Measurements from ENCODE around the gene PPIG. TPM values are rescaled to one million over a fixed set of nuclear protein-coding genes. Genes with fewer than 3 reads are reported as not detected.

The PPIG gene
- total RNA-seq, 2 experiments from 2014 or later: 48.8 to 49.6 TPM

DNA sequence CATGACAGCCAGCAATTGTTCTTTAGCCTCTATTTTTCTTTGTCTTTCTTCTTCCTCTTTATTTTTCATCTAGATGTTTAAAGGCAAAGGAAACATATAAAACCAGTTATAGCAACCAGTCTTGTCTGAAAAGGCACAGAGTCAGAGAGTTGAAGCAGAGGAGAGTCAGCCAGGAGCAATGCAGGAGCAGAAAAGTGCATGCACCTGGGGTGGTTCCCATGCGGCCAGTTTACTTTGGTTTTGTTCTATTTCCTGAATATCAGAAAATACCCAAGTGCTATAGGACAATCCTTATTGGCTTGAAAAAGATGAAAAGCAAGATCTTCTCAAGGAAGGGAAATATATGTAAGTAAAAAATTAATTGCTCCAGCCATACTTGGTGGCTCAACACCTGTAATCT is 65.1 kb downstream of the PPIG start:
- no peak for DNase-seq
- Mint-ChIP-seq H3K27ac (no peak overlapping the region), H3K4me1 (no peaks in the 10 kb centered on the region), H3K27me3 (peaks cover 27% of the 10 kb centered on the region), H3K9me3 (no peaks in the 10 kb centered on the region), H3K36me3 (ENCODE audit: low read depth) (no peaks in the 10 kb centered on the region), H3K4me3 (no peak overlapping the region)
- CTCF ChIA-PET: no interaction called here
- POLR2A ChIA-PET: no interaction called here

DNA sequence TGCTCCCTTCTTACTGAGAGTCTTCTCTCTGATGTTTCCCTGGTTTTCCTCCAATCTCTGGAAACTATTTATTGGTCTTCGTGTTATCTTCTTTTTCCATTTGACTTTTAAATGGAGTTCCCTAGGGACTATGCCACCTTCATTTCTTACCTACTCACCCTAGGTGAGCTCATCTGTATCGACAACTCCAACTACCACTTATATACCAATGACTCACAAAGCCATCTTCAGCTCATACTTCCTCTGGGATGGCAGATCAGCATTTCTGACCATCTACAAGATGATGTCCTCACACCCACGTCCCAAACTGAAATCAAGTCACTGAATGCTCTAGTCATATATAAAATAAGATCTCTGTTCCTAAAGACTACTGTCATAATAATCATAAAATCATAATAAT is 69.5 kb downstream of the PPIG start:
- no peak for DNase-seq
- no peaks in the 10 kb centered on the region for H3K9me3 Mint-ChIP-seq
- ChIA-PET POLR2A (no interaction called here), CTCF (no interaction called here)
- H3K27ac Mint-ChIP-seq: no peak overlapping the region
- H3K4me3 Mint-ChIP-seq: no peak overlapping the region
- no peaks in the 10 kb centered on the region for H3K4me1 Mint-ChIP-seq
- peaks cover 24% of the 10 kb centered on the region for H3K27me3 Mint-ChIP-seq
- no peaks in the 10 kb centered on the region for H3K36me3 Mint-ChIP-seq (ENCODE audit: low read depth)

DNA sequence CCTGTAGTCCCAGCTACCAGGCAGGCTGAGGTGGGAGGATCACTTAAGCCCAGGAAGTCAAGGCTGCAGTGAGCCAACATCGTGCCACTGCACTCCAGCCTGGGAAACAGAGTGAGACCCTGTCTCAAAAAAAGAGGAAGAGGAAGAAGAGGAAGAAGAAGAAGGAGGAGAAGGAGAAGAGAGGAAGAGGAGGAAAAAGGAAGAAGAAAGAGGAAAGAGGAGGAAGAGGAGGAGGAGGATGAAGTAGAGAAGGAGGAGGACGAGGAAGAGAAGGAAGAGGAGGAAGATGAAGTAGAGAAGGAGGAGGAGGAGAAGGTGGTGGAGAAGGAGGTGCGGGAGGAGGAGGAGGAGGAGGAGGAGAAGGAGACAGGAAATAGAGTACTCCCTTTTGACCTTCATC is 72.0 kb downstream of the PPIG start:
- DNase-seq: no peak
- ChIA-PET POLR2A (no interaction called here), CTCF (no interaction called here)
- Mint-ChIP-seq H3K4me1 (peaks cover 2% of the 10 kb centered on the region), H3K4me3 (no peak overlapping the region), H3K36me3 (ENCODE audit: low read depth) (no peaks in the 10 kb centered on the region), H3K9me3 (peaks cover 2% of the 10 kb centered on the region), H3K27me3 (peaks cover 19% of the 10 kb centered on the region), H3K27ac (no peak overlapping the region)

DNA sequence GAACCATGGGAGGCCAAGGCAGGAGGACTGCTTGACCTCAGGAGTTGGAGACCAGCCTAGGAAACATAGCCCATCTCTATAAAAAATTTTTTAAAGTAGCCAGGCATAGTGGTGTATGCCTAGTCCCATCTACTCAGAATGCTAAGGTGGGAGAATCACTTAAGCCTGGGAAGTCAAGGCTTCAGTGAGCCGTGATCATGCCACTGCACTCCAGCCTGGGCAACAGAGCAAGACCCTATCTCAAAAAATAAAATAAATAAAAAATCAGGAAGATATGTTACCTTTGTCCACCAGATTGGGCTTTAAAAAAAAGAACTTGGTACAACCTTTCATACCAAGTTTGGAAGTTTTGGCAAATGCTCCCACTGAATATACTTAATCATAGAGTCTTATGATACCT is 74.7 kb downstream of the PPIG start:
- Mint-ChIP-seq H3K36me3 (ENCODE audit: low read depth) (no peaks in the 10 kb centered on the region), H3K27me3 (peaks cover 15% of the 10 kb centered on the region), H3K4me1 (peaks cover 2% of the 10 kb centered on the region), H3K9me3 (peaks cover 2% of the 10 kb centered on the region), H3K27ac (no peak overlapping the region), H3K4me3 (no peak overlapping the region)
- CTCF ChIA-PET: no interaction called here
- no peak for DNase-seq
- POLR2A ChIA-PET: no interaction called here

DNA sequence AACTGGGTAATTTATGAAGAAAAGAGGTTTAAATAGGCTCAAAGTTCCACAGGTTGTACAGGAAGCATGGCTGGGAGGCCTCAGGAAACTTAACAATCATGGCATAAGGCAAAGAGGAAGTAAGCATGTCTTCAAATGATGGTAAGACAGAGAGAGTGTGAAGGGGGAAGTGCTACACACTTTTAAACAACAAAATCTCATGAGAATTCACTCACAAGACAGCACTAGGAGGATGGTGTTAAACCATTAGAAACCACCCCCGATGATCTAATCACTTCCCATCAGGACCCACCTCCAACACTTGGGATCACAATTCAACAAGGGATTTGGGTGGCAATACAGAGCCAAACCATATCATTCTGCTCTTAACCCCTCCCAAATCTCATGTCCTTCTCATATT is 75.2 kb downstream of the PPIG start:
- peaks cover 2% of the 10 kb centered on the region for H3K4me1 Mint-ChIP-seq
- ChIA-PET POLR2A (no interaction called here), CTCF (no interaction called here)
- H3K9me3 Mint-ChIP-seq: peaks cover 2% of the 10 kb centered on the region
- H3K27ac Mint-ChIP-seq: no peak overlapping the region
- H3K36me3 Mint-ChIP-seq (ENCODE audit: low read depth): no peaks in the 10 kb centered on the region
- H3K4me3 Mint-ChIP-seq: no peak overlapping the region
- peaks cover 13% of the 10 kb centered on the region for H3K27me3 Mint-ChIP-seq
- no peak for DNase-seq

DNA sequence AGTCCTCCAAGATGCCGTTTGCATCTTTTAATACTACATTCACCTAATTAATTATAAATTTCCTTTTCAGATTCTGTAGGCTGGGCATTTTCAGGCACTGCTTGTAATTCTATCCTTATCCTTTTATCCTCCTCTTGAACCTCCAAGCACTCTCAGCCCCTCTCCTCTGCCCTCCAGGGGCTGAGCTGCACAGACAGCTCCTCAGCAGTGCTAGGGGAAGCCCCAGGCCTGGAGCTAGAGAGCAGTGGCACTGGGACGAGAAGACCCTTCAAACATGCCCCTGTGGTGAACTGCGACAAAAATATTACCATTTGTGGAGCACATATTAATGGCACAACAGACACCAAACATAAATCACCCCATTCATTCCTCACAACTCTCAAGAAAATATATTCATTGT is 77.1 kb downstream of the PPIG start:
- H3K27ac Mint-ChIP-seq: no peak overlapping the region
- DNase-seq: no peak
- H3K4me3 Mint-ChIP-seq: no peak overlapping the region
- H3K36me3 Mint-ChIP-seq (ENCODE audit: low read depth): no peaks in the 10 kb centered on the region
- H3K27me3 Mint-ChIP-seq: peaks cover 6% of the 10 kb centered on the region
- H3K4me1 Mint-ChIP-seq: peaks cover 8% of the 10 kb centered on the region
- CTCF ChIA-PET: no interaction called here
- peaks cover 2% of the 10 kb centered on the region for H3K9me3 Mint-ChIP-seq
- POLR2A ChIA-PET: no interaction called here

DNA sequence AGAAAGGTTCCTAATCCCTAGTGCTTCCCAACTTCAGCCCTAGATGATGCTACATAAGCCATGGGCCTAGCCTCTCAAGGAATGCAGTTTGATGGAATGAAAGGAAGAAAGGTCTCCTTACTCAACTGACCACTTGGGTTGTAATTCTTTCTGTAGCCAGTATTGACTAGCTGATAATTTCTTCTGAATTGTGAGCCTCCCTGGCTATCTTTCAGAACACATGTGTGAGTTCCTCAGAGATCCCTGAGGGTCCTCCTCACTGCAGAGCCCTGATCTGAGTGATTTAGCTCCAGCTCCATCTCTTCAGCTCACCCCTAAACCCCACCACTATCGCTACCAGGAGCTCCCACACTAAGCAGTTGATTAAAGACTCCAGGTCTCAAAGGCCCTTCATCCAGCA is 78.6 kb downstream of the PPIG start:
- POLR2A ChIA-PET: no interaction called here
- CTCF ChIA-PET: no interaction called here
- H3K27ac Mint-ChIP-seq: no peak overlapping the region
- H3K27me3 Mint-ChIP-seq: peaks cover 4% of the 10 kb centered on the region
- H3K4me1 Mint-ChIP-seq: peaks cover 8% of the 10 kb centered on the region
- no peaks in the 10 kb centered on the region for H3K36me3 Mint-ChIP-seq (ENCODE audit: low read depth)
- H3K4me3 Mint-ChIP-seq: no peak overlapping the region
- DNase-seq: no peak
- H3K9me3 Mint-ChIP-seq: peaks cover 2% of the 10 kb centered on the region

DNA sequence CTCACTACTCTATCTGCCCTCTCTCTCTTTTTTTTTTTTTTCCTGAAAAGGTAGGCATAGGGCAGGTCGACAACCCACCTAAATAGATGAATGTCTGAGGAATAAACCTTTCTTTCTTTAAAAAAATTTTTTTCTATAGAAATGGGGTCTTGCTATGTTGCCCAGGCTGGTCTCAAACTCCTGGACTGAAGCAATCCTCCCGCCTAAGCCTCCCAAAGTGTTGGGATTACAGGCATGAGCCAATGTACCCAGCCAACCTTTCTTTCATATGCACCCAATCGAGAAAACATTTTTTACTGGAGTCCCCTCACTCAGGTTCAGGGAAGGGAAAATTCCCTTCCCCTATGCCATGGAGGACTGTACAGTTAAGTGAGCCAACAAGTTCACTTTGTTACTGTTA is 79.1 kb downstream of the PPIG start:
- Mint-ChIP-seq H3K27ac (no peak overlapping the region), H3K27me3 (peaks cover 4% of the 10 kb centered on the region), H3K4me3 (no peak overlapping the region), H3K4me1 (peaks cover 8% of the 10 kb centered on the region), H3K36me3 (ENCODE audit: low read depth) (no peaks in the 10 kb centered on the region), H3K9me3 (peaks cover 2% of the 10 kb centered on the region)
- POLR2A ChIA-PET: no interaction called here
- no peak for DNase-seq
- CTCF ChIA-PET: no interaction called here

DNA sequence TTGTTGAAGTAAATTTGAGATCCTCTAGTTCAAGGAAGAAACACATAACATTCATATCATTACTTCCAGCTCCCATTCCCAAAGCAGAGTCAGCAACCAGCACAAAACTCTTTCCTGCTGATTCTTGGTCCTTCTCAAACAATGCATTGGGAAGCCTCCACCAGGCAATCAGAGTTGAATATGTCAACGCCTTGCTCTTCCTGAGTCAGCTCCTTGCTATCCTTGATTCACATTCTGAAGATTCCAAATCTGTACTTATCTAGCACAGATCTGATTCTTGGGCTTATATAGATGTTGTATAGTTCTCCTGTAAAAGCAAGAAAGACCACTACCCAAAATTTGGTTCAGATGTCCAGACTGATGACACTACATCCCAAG is 80.4 kb downstream of the PPIG start:
- H3K27ac Mint-ChIP-seq: no peak overlapping the region
- DNase-seq: no peak
- H3K36me3 Mint-ChIP-seq (ENCODE audit: low read depth): no peaks in the 10 kb centered on the region
- CTCF ChIA-PET: no interaction called here
- POLR2A ChIA-PET: interaction anchor here (0.6 kb wide), 1 partner anchor 19 kb away, joined by 3 read pairs; no protein-coding TSS in a partner anchor
- peaks cover 4% of the 10 kb centered on the region for H3K27me3 Mint-ChIP-seq
- no peak overlapping the region for H3K4me3 Mint-ChIP-seq
- peaks cover 6% of the 10 kb centered on the region for H3K4me1 Mint-ChIP-seq
- H3K9me3 Mint-ChIP-seq: peaks cover 2% of the 10 kb centered on the region

DNA sequence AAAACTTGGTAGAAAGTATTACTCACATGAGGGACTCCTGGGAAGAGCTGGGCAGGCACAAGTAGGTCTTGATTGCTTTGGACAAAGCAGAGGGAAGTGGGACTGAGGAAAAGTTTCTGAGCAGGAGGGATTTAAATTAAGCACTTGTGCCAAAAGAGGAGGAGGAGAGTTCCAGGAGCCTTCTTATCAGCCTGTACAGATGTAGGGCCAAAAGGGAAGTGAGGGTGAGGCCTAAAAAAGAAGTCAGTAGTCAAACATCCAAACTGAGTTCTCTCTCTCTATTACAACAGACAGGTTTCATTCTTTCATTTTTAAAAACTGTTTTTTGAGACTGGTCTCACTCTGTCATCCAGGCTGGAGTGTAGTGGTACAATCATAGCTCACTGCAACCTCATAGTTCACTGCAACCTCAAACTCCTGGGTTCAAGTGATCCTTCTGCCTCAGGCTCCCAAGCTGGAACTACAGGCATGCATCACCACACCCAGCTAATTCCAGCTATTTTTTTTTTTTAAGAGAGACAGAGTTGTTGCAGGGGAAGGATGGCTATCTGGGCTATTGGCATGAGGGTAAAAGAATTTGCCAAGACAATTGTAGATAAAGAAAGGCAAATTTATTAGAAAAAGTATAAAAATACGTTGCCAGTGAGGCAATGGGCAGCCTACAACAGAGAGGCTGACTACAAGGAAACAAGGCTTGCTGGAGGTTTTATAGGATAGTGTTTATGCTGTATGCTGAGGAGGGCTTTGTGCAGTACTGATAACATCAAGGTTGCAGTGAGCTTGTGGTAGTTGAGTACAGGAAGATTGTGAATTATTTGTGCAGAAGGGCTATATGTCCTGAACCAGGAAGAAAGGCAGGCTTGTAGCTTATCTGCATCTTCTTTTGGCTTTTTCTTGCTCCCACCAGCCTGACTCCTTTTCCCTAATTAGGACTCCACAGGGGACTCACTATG is 81.1 kb downstream of the PPIG start:
- ChIA-PET POLR2A (no interaction called here), CTCF (no interaction called here)
- no peak overlapping the region for H3K27ac Mint-ChIP-seq
- H3K4me3 Mint-ChIP-seq: no peak overlapping the region
- no peaks in the 10 kb centered on the region for H3K9me3 Mint-ChIP-seq
- peaks cover 6% of the 10 kb centered on the region for H3K4me1 Mint-ChIP-seq
- no peak for DNase-seq
- peaks cover 4% of the 10 kb centered on the region for H3K27me3 Mint-ChIP-seq
- H3K36me3 Mint-ChIP-seq (ENCODE audit: low read depth): no peaks in the 10 kb centered on the region

DNA sequence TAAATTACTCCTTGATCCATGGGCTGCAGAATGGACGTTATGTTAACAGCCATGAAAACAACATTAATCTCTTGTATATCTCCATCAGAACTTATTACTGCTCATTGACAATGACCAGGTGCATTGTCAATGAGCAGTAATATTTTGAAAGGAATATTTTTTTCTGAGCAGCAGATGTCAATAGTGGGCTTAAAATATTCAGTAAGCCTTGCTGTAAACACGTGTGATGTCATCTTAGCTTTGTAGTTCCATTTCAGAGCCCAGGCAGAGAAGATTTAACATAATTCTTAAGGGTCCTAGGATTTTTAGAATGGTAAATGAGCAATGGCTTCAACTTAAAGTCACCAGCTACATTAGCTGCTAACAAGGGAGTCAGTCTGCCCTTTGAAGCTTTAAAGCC is 83.4 kb downstream of the PPIG start:
- Mint-ChIP-seq H3K9me3 (no peaks in the 10 kb centered on the region), H3K27ac (no peak overlapping the region), H3K4me3 (no peak overlapping the region), H3K4me1 (peaks cover 8% of the 10 kb centered on the region), H3K36me3 (ENCODE audit: low read depth) (no peaks in the 10 kb centered on the region), H3K27me3 (peaks cover 4% of the 10 kb centered on the region)
- no peak for DNase-seq
- CTCF ChIA-PET: interaction anchor here (0.6 to 1.8 kb wide), 6 partner anchors 10 to 101 kb away, joined by 3 to 4 read pairs (median 3); no protein-coding TSS in a partner anchor
- POLR2A ChIA-PET: interaction anchor here (1.0 kb wide), 1 partner anchor 15 kb away, joined by 4 read pairs; no protein-coding TSS in a partner anchor

DNA sequence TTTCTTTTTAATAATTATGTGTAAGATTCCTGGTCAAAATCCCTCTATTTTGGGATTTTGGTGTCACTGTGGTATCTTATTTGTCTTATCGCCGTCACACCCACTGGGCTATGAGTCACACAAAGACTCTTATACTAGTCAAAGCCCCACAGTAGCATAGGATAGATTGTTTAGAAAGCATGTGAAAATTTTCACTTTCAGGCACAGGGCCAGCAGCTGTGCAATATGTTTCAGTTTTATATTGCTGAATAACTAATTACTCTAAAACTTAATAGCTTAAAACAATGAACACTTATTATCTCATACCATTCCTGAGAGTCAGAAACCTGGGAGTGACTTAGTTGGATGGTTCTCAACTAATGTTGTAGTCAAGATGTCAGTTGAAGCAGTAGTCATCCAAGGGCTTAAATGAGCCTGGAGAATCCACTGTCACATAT is 86.1 kb downstream of the PPIG start:
- peaks cover 7% of the 10 kb centered on the region for H3K27me3 Mint-ChIP-seq
- DNase-seq: no peak
- H3K36me3 Mint-ChIP-seq (ENCODE audit: low read depth): no peaks in the 10 kb centered on the region
- H3K4me3 Mint-ChIP-seq: no peak overlapping the region
- CTCF ChIA-PET: interaction anchor here (0.6 kb wide), 1 partner anchor 1909 kb away, joined by 3 read pairs; no protein-coding TSS in a partner anchor
- POLR2A ChIA-PET: no interaction called here
- H3K9me3 Mint-ChIP-seq: no peaks in the 10 kb centered on the region
- H3K27ac Mint-ChIP-seq: no peak overlapping the region
- peaks cover 5% of the 10 kb centered on the region for H3K4me1 Mint-ChIP-seq

DNA sequence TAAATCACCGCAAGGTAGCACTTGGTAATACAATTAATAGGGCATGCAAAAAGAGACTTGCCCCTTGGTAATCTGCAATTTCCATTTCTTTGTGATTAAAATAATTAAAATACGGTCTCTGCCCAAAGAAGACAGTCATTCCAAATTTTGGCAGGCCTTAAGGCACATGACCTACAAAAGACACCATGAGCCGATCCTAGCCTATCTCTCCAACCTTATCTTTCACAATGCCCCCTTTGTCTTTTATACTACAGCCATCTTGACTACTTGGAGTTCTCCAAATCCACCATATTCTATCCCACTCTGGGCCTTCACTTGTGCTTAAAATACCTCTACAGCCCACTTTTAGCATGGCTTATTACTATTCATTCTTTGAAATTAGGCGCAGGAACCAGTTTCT is 86.8 kb downstream of the PPIG start:
- H3K4me1 Mint-ChIP-seq: peaks cover 2% of the 10 kb centered on the region
- CTCF ChIA-PET: no interaction called here

DNA sequence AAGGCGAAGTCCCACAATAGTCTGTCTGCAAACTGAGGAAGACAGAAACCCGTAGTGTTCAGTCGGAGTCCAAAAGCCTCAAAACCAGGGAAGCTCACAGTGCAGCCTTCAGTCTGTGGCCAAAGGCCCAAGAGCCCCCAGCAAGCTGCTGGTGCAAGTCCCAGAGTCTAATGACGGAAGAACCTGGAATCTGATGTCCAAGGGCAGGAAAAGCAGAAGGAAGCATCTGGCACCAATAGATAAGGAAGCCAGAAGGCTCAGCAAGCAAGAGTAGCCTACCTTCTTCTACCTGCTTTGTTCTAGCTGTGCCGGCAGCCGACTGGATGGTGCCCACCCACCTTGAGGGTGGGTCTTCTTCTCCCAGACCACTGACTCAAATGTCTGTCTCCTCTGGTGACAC is 88.3 kb downstream of the PPIG start:
- ChIA-PET POLR2A (interaction anchor here (1.4 kb wide), 1 partner anchor 11 kb away, joined by 4 read pairs; no protein-coding TSS in a partner anchor), CTCF (interaction anchor here (1.1 kb wide), 1 partner anchor 26 kb away, joined by 3 read pairs; no protein-coding TSS in a partner anchor)
- Mint-ChIP-seq H3K36me3 (ENCODE audit: low read depth) (no peaks in the 10 kb centered on the region), H3K4me1 (peaks cover 2% of the 10 kb centered on the region), H3K9me3 (no peaks in the 10 kb centered on the region), H3K27me3 (peaks cover 5% of the 10 kb centered on the region), H3K27ac (no peak overlapping the region), H3K4me3 (no peak overlapping the region)
- no peak for DNase-seq

More for the DNA sequence above, 86.8 kb downstream of the PPIG start:
- peaks cover 7% of the 10 kb centered on the region for H3K27me3 Mint-ChIP-seq
- POLR2A ChIA-PET: no interaction called here
- no peak overlapping the region for H3K4me3 Mint-ChIP-seq
- no peak for DNase-seq
- H3K9me3 Mint-ChIP-seq: no peaks in the 10 kb centered on the region
- H3K27ac Mint-ChIP-seq: no peak overlapping the region
- no peaks in the 10 kb centered on the region for H3K36me3 Mint-ChIP-seq (ENCODE audit: low read depth)

Measured in activated CD4-positive, alpha-beta memory T cell treated with anti-CD3 and anti-CD28 coated beads, Interleukin-2, amount 10 ng/mL, durations not matched to agents 7 days and 5 days (primary cell).